Nephron (organoid): ENCODE results near the gene SLC29A3.
"Not testable (repeated sequence)": the region's sequence is repeated elsewhere in the genome, so short reads cannot be mapped to it uniquely, and the experiment has no call there.

Experiments used
- H3K27ac Mint-ChIP-seq, 3 experiments: 2 replicates each; pipeline ENCODE4 v1.8.0; 2020; ENCODE audit warnings: mixed read lengths in 3 of 3, mild to moderate bottlenecking in 2 of 3, moderate library complexity in 1 of 3
- H3K27me3 Mint-ChIP-seq: 2 replicates; pipeline ENCODE4 v1.8.0; 2021; ENCODE audit warnings: low read depth, mild to moderate bottlenecking, moderate library complexity, mixed read lengths
- H3K36me3 Mint-ChIP-seq: 2 replicates; pipeline ENCODE4 v1.8.0; 2020; ENCODE audit warnings: low read depth, mixed read lengths
- H3K4me1 Mint-ChIP-seq: 2 replicates; pipeline ENCODE4 v1.8.0; 2020; ENCODE audit warnings: mixed read lengths
- H3K4me3 Mint-ChIP-seq, 3 experiments: 2 replicates each; pipeline ENCODE4 v1.8.0; 2020; ENCODE audit warnings: mild to moderate bottlenecking in 3 of 3, mixed read lengths in 3 of 3, moderate library complexity in 2 of 3
- H3K9me3 Mint-ChIP-seq: 2 replicates; pipeline ENCODE4 v1.8.0; 2020; ENCODE audit warnings: mixed read lengths
- TF ChIP-seq, protein P1 (sequence below), 3 experiments: fragments of 200-600 bp; sonication (generic); IDR thresholded peaks; one replicate each; pipeline ENCODE4 v1.5.0; 2021; ENCODE audit warnings: antibody characterized with exemption in 3 of 3; ENCODE audit not compliant: unreplicated experiment in 3 of 3

The SLC29A3 gene

DNA sequence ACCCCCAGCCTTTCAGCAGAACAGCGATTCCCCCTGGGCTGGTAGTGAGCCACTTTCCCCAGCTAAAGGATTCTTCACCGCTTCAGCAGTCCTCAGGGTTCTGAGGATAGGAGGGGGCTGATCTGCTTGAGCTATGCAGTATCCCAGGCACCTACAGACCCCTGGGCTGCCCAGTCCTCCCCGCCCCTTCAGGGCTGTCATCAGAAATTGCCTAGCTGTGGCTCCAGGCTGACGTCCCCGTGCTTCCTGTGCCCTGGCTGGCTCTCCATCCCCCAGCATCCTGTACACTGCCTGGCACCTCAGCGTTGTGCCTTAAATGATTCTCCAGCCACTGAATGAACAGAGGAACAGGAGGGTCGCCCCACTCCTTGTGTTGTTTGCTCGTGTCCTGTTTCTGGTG, 39.2 kb downstream of the SLC29A3 start:
- H3K4me1 Mint-ChIP-seq, result peaks cover 31% of the 10 kb centered on the region
- TF ChIP-seq, protein P1, sequence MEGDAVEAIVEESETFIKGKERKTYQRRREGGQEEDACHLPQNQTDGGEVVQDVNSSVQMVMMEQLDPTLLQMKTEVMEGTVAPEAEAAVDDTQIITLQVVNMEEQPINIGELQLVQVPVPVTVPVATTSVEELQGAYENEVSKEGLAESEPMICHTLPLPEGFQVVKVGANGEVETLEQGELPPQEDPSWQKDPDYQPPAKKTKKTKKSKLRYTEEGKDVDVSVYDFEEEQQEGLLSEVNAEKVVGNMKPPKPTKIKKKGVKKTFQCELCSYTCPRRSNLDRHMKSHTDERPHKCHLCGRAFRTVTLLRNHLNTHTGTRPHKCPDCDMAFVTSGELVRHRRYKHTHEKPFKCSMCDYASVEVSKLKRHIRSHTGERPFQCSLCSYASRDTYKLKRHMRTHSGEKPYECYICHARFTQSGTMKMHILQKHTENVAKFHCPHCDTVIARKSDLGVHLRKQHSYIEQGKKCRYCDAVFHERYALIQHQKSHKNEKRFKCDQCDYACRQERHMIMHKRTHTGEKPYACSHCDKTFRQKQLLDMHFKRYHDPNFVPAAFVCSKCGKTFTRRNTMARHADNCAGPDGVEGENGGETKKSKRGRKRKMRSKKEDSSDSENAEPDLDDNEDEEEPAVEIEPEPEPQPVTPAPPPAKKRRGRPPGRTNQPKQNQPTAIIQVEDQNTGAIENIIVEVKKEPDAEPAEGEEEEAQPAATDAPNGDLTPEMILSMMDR (IDR thresholded peaks at IDR 0.05; ENCODE audit: unreplicated experiment in 3 of 3), result no peak
- H3K9me3 Mint-ChIP-seq, result no peaks in the 10 kb centered on the region
- peaks cover 5% of the 10 kb centered on the region for H3K36me3 Mint-ChIP-seq
- no peaks in the 10 kb centered on the region for H3K27me3 Mint-ChIP-seq
- peak overlapping the region in 1 of 3 experiments; percentile 16 for H3K27ac Mint-ChIP-seq
- H3K4me3 Mint-ChIP-seq, result no peak overlapping the region

DNA sequence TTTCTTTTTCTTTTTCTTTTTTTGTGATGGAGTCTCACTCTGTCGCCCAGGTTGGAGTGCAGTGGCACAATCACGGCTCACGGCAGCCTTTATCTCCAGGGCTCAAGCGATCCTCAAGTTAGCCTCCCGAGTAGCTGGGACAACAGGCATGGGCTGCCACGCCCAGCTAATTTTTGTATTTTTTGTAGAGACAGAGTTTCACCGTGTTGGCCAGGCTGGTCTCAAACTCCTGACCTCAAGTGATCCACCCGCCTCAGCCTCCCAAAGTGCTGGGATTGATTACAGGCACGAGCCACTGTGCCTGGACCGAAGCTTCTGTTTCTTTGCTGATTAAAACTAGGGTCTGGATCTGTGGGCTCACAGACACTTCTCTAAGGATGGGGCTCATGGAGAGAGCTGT, 39.8 kb downstream of the SLC29A3 start:
- not testable (repeated sequence) for H3K27me3 Mint-ChIP-seq, H3K9me3 Mint-ChIP-seq, H3K4me3 Mint-ChIP-seq, H3K36me3 Mint-ChIP-seq
- peak overlapping the region in 2 of 3 experiments; percentile 37 to 68 for H3K27ac Mint-ChIP-seq
- H3K4me1 Mint-ChIP-seq, result peaks cover 27% of the 10 kb centered on the region

DNA sequence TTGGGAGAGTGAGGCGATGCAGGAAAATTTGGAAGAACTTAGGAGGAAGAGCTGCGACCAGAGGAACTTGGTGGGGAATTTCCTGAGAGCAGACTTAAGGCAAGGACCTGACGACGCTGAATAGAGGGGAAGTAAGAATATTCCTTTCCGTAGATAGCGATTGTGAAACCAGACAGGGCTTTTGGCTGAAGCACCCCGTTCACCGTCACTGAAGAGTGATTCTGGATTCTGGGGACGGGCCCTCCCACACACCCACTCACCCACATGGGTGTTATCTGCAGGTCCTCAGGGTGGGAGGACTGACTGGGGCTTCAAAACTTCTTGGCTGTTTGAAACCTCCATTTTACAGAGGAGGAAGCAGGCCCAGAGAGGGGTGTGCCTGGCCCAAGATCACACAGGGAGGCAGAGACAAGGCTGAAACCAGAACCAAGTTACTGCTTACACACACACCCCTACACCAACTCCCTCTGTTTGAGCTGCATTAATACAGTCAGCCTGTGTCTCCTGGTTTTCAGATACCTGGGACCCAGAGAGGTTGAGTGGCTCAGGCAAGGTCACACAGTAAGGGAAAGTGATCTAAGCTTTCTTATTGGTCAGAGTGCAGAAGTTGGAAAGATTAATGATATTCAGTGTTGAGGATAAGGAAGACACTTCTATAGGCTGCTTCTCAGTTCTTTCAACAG, 40.4 kb downstream of the SLC29A3 start:
- H3K36me3 Mint-ChIP-seq, result peaks cover 5% of the 10 kb centered on the region
- peaks cover 26% of the 10 kb centered on the region for H3K4me1 Mint-ChIP-seq
- H3K9me3 Mint-ChIP-seq, result no peaks in the 10 kb centered on the region
- TF ChIP-seq, protein P1 (IDR thresholded peaks at IDR 0.05; ENCODE audit: unreplicated experiment in 3 of 3), result no peak
- no peaks in the 10 kb centered on the region for H3K27me3 Mint-ChIP-seq
- H3K27ac Mint-ChIP-seq, result peak overlapping the region in 2 of 3 experiments; percentile 37 to 68
- H3K4me3 Mint-ChIP-seq, result no peak overlapping the region

DNA sequence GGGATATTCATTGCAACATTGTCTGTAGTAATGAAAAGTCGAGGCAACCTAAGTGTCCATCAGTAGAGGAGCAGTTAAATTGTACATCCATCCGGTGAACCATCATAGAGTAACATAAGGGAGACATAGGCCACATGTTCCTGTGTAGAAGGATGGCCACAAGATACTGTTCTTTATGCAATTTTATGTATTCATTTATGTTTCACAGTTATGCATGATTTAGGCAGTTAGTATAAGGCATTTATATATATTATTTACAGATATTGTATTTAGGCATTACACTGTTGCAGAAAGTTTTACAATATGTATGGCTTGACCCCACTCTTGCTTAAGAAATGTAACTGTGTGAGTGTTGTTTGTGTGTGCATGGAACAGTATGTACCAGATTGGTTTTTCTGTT, 41.7 kb downstream of the SLC29A3 start:
- Mint-ChIP-seq H3K27me3 (no peaks in the 10 kb centered on the region), H3K4me1 (peaks cover 23% of the 10 kb centered on the region), H3K36me3 (peaks cover 5% of the 10 kb centered on the region), H3K9me3 (no peaks in the 10 kb centered on the region), H3K27ac (no peak overlapping the region), H3K4me3 (no peak overlapping the region)
- TF ChIP-seq, protein P1 (IDR thresholded peaks at IDR 0.05; ENCODE audit: unreplicated experiment in 3 of 3), result no peak

DNA sequence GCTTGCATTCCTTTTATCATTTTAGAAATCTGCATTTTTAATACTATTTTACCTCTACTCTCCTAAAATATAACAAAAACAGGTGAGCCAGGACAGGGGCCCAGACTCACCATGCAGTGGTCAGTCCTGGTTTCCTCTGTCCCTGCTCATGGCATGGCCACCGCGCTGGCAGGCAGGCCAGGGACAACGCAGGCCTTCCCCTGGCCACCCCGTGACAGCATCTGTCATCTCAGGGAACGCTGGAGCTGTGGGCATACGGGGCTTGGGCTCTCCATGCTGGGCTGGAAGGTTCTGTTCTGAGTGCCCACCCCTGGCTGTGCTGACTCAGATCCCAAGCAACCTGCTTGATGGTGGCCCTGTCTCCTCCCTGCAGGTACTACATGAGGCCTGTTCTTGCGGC, 42.5 kb downstream of the SLC29A3 start:
- Mint-ChIP-seq H3K4me3 (no peak overlapping the region), H3K9me3 (no peaks in the 10 kb centered on the region), H3K36me3 (peaks cover 5% of the 10 kb centered on the region), H3K27me3 (no peaks in the 10 kb centered on the region), H3K27ac (no peak overlapping the region), H3K4me1 (peaks cover 16% of the 10 kb centered on the region)
- TF ChIP-seq, protein P1 (IDR thresholded peaks at IDR 0.05; ENCODE audit: unreplicated experiment in 3 of 3), result no peak

DNA sequence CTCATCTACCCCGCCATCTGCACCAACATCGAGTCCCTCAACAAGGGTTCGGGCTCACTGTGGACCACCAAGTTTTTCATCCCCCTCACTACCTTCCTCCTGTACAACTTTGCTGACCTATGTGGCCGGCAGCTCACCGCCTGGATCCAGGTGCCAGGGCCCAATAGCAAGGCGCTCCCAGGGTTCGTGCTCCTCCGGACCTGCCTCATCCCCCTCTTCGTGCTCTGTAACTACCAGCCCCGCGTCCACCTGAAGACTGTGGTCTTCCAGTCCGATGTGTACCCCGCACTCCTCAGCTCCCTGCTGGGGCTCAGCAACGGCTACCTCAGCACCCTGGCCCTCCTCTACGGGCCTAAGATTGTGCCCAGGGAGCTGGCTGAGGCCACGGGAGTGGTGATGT, 43.1 kb downstream of the SLC29A3 start:
- Mint-ChIP-seq H3K4me3 (no peak overlapping the region), H3K27me3 (no peaks in the 10 kb centered on the region), H3K9me3 (no peaks in the 10 kb centered on the region), H3K4me1 (peaks cover 16% of the 10 kb centered on the region), H3K36me3 (peaks cover 5% of the 10 kb centered on the region), H3K27ac (no peak overlapping the region)
- TF ChIP-seq, protein P1 (IDR thresholded peaks at IDR 0.05; ENCODE audit: unreplicated experiment in 3 of 3), result no peak
